Cardiac muscle cell (in vitro differentiated cells and primary cell): ENCODE measurements around the gene FRY. TPM values are rescaled to one million over a fixed set of nuclear protein-coding genes. Genes with fewer than 3 reads are reported as not detected.
A peak's percentile ranks its signal among the peaks of the same experiment; 100 is the strongest.
"Not testable (repeated sequence)": the region's sequence is repeated elsewhere in the genome, so short reads cannot be mapped to it uniquely, and the experiment has no call there.

ENCODE experiments used
- DNase-seq, 2 donors: peaks; one replicate each; pipeline versions ENCODE4 v3.0.0 to v3.0.0-alpha.2; 2010 to 2017; ENCODE audit warnings: low read depth in 1 of 2, low spot score in 1 of 2
- H3K27ac ChIP-seq: fragments of 200-600 bp; sonication (generic); 2 replicates; pipeline ENCODE4 v1.5.1; 2016
- H3K27me3 ChIP-seq: fragments of 200-600 bp; sonication (generic); 2 replicates; pipeline ENCODE4 v1.6.0; 2016; ENCODE audit warnings: control low read depth
- H3K36me3 ChIP-seq: fragments of 200-600 bp; sonication (generic); 2 replicates; pipeline ENCODE4 v1.5.1; 2016; ENCODE audit warnings: control low read depth
- H3K4me1 ChIP-seq: fragments of 200-600 bp; sonication (generic); 2 replicates; pipeline ENCODE4 v1.8.1; 2017; ENCODE audit warnings: low read depth, mild to moderate bottlenecking, mixed run types
- H3K4me3 ChIP-seq: fragments of 200-600 bp; sonication (generic); 2 replicates; pipeline ENCODE4 v1.5.1; 2016; ENCODE audit warnings: mild to moderate bottlenecking
- H3K9me3 ChIP-seq: fragments of 200-600 bp; sonication (generic); 2 replicates; pipeline ENCODE4 v1.5.1; 2017; ENCODE audit warnings: low read depth, mild to moderate bottlenecking, control low read depth
- CTCF ChIP-seq: IDR thresholded peaks from 2 replicates; pipeline ENCODE4 v1.5.1; 2012; ENCODE audit warnings: low read depth, mild to moderate bottlenecking, low read length
- polyA plus RNA-seq: library from polyadenylated mRNA; unstranded; fragments of >200 nt; fragmentation: Nextera tagmentation; extraction: Ambion mirVana; gene quantifications from 2 replicates; pipeline ENCODE4 v1.2.1, GENCODE V29; 2016
- total RNA-seq: library from RNA; depleted of rRNA; stranded (reverse); fragments of >200 nt; gene quantifications from 2 replicates; pipeline ENCODE4 v1.2.3, GENCODE V29; 2016

The FRY gene
- total and polyA plus RNA-seq, 2 experiments from 2014 or later = 2.4 to 13.2 TPM

GRCh38 chr13:32051156-32051555 lies 19.6 kb downstream of the FRY start:
- Histone ChIP-seq H3K27ac (no peak overlapping the region), H3K27me3 (no peaks in the 10 kb centered on the region), H3K9me3 (no peaks in the 10 kb centered on the region), H3K4me1 (peaks cover 5% of the 10 kb centered on the region), H3K36me3 (no peaks in the 10 kb centered on the region), H3K4me3 (no peak overlapping the region)
- no peak for TF ChIP-seq CTCF
- DNase-seq = no peak

GRCh38 chr13:32056316-32056715 lies 24.7 kb downstream of the FRY start:
- peaks cover 32% of the 10 kb centered on the region for H3K4me1 ChIP-seq
- no peak overlapping the region for H3K27ac ChIP-seq
- H3K9me3 ChIP-seq = no peaks in the 10 kb centered on the region
- no peak for TF ChIP-seq CTCF
- H3K27me3 ChIP-seq = no peaks in the 10 kb centered on the region
- DNase-seq = no peak
- H3K4me3 ChIP-seq = no peak overlapping the region
- no peaks in the 10 kb centered on the region for H3K36me3 ChIP-seq

- peaks cover 35% of the 10 kb centered on the region for H3K4me1 ChIP-seq
- H3K4me3 ChIP-seq, H3K27me3 ChIP-seq, H3K9me3 ChIP-seq, H3K27ac ChIP-seq, DNase-seq, H3K36me3 ChIP-seq: not testable (repeated sequence)
Measured at GRCh38 chr13:32057325-32057724, 25.8 kb downstream of the FRY start.

GRCh38 chr13:32059511-32059984 lies 28.0 kb downstream of the FRY start:
- no peaks in the 10 kb centered on the region for H3K36me3 ChIP-seq
- TF ChIP-seq CTCF = no peak
- DNase-seq = no peak
- H3K27me3 ChIP-seq = no peaks in the 10 kb centered on the region
- H3K27ac ChIP-seq = peak overlapping the region; percentile 88
- peaks cover 50% of the 10 kb centered on the region for H3K4me1 ChIP-seq
- H3K9me3 ChIP-seq = no peaks in the 10 kb centered on the region
- H3K4me3 ChIP-seq = no peak overlapping the region

GRCh38 chr13:32060401-32060878 lies 28.9 kb downstream of the FRY start:
- no peaks in the 10 kb centered on the region for H3K27me3 ChIP-seq
- DNase-seq = peak; percentile 2 to 65
- H3K4me3 ChIP-seq = no peak overlapping the region
- no peak for TF ChIP-seq CTCF
- H3K36me3 ChIP-seq = no peaks in the 10 kb centered on the region
- H3K9me3 ChIP-seq = no peaks in the 10 kb centered on the region
- H3K4me1 ChIP-seq = peaks cover 50% of the 10 kb centered on the region
- H3K27ac ChIP-seq = peak overlapping the region; percentile 88

- H3K27me3 ChIP-seq = no peaks in the 10 kb centered on the region
- H3K4me1 ChIP-seq = peaks cover 43% of the 10 kb centered on the region
- no peaks in the 10 kb centered on the region for H3K36me3 ChIP-seq
- TF ChIP-seq CTCF = no peak
- no peaks in the 10 kb centered on the region for H3K9me3 ChIP-seq
- peak overlapping the region; percentile 49 for H3K27ac ChIP-seq
- no peak for DNase-seq
- no peak overlapping the region for H3K4me3 ChIP-seq
Measured at GRCh38 chr13:32063619-32064233, 32.2 kb downstream of the FRY start.
